ENCODE measurements around the gene ZSCAN10.
"Not testable (repeated sequence)": the region's sequence is repeated elsewhere in the genome, so short reads cannot be mapped to it uniquely, and the experiment has no call there.

The ZSCAN10 gene

GRCh38 chr16:3065069-3065741 lies 33.9 kb downstream of the ZSCAN10 start, which contains the start of gene IL32:
TSS of gene IL32 (plus strand) at chr16:3065640. CDS start at chr16:3065812, 172 bp downstream.
- DNase-seq (ENCODE audit: low read depth in 3 of 3, low spot score in 1 of 3) = peak; percentile 38 to 53 (median 48)

- DNase-seq (ENCODE audit: low read depth in 3 of 3, low spot score in 1 of 3) = no peak
Observed at GRCh38 chr16:3063625-3064386, 35.3 kb downstream of the ZSCAN10 start.

- no peak for DNase-seq (ENCODE audit: low read depth in 3 of 3, low spot score in 1 of 3)
Observed at GRCh38 chr16:3062553-3062952, 36.5 kb downstream of the ZSCAN10 start.

- DNase-seq (ENCODE audit: low read depth in 3 of 3, low spot score in 1 of 3) = no peak
Observed at GRCh38 chr16:3060339-3061127, 38.6 kb downstream of the ZSCAN10 start.

DNA sequence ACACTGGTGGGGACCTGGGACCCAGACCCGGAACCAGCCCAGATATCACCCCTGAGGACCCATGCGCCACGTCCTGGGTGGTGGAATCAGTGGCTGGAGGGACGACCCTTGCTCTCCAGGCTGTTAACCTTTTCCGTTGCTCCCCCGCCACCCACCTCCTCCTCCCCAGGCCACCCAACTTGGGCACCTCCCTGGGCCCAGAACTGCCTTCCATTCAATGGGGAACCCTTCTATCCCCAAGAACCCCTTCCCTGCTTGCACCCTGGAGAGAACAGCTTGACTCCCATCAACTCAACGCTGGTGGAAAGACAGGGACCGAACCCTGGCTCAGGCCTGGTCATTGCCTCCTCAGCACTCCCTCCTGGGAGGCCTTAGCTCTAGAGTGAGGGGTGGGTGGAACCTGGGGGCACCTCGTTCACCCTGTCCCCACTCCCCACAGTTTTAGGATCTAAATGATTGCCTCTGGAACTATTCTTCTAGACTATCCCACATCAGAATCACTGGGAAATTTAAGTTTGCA lies 39.3 kb downstream of the ZSCAN10 start:
- no peak for DNase-seq (ENCODE audit: low read depth in 3 of 3, low spot score in 1 of 3)

DNA sequence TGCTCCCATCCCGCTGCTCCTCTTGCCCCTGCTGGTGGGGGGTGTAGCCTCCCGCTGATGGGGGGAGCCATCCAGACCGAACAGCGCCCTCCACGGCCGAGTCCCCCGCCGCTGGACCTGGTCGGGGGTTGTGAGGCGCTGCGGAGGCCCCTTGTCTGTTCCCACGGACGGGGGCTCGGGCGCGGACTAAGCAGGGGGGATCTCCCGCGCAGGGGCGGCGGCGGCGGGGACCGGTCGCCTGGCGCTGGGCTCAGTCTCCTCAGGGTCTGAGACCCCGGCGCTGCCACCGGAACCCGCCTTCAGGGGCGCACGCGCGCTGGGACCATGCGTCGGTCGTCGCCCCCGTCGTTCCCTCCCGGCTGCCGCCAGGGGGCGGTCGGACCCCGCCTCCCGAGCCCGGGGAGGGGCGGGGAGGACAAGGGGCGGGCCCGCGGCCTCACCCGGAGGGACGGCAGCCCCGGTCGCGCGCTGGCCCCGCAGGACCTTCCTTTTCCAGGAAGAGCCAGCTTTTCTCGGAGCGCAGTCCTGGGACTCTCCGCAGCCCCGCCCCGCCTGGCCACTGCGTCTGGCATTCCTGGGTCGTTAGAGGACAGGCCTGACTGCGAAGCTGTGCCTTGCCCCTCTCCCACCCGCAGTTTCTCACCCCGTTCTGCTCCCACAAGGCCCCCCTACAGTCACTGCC lies 39.9 kb downstream of the ZSCAN10 start:
- DNase-seq (ENCODE audit: low read depth in 3 of 3, low spot score in 1 of 3) = peak; percentile 67 to 82 (median 81)

DNA sequence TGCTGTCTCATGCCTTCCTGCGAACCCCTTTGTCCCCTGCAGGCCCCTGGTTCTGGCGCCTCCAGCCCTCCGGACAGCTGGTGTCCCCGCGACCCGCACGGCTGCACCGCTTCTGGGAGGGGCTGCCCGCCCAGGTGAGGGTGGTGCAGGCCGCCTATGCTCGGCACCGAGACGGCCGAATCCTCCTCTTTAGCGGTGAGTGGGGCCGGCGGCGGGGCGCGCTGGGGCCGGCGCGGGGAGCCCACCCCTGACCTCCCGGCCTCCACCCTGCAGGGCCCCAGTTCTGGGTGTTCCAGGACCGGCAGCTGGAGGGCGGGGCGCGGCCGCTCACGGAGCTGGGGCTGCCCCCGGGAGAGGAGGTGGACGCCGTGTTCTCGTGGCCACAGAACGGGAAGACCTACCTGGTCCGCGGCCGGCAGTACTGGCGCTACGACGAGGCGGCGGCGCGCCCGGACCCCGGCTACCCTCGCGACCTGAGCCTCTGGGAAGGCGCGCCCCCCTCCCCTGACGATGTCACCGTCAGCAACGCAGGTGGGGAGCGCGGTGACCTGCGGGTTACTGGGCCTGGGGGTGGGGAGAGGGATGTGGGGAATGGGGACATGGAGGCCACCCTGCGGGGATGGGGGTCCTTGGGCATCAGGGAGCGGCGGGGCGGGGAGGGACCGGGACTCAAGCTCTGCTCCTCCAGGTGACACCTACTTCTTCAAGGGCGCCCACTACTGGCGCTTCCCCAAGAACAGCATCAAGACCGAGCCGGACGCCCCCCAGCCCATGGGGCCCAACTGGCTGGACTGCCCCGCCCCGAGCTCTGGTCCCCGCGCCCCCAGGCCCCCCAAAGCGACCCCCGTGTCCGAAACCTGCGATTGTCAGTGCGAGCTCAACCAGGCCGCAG lies 40.7 kb downstream of the ZSCAN10 start:
- DNase-seq (ENCODE audit: low read depth in 3 of 3, low spot score in 1 of 3) = peak in 1 of 3 donors; percentile 28

DNA sequence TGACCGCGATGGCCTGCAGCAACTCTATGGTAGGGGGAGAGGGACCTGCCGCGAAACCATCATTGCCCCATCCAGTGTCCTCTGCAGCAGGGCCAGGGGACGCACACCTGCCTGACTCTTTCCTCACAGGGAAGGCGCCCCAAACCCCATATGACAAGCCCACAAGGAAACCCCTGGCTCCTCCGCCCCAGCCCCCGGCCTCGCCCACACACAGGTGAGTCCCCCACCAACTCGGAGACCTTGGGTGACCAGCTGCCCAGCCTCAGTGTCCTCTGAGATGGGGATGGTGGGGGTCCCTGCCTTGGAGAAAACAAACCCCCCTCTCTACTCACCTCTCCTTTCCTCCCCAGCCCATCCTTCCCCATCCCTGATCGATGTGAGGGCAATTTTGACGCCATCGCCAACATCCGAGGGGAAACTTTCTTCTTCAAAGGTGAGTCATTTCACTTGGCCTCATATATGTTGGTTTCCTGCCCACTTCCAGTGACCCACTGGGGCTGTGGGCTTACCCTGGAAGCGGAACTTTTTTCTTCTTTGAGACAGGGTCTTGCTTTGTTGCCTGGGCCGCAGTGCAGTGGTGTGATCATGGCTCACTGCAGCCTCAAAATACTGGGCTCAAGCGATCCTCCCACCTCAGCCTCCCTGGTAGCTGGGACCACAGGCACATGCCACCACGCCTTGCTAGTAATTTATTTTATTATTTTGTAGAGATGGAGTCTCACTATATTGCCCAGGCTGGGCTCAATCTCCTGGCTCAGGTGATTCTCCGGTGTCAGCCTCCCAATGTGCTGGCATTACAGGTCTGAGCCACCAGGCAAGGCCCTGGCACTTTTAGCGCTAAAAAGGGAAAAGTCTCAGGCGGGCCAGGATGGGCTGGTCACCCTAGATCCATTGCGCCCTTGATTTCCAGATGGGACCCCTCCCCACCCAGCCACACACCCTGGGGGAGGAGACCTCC lies 41.6 kb downstream of the ZSCAN10 start:
- no peak for DNase-seq (ENCODE audit: low read depth in 3 of 3, low spot score in 1 of 3)

DNA sequence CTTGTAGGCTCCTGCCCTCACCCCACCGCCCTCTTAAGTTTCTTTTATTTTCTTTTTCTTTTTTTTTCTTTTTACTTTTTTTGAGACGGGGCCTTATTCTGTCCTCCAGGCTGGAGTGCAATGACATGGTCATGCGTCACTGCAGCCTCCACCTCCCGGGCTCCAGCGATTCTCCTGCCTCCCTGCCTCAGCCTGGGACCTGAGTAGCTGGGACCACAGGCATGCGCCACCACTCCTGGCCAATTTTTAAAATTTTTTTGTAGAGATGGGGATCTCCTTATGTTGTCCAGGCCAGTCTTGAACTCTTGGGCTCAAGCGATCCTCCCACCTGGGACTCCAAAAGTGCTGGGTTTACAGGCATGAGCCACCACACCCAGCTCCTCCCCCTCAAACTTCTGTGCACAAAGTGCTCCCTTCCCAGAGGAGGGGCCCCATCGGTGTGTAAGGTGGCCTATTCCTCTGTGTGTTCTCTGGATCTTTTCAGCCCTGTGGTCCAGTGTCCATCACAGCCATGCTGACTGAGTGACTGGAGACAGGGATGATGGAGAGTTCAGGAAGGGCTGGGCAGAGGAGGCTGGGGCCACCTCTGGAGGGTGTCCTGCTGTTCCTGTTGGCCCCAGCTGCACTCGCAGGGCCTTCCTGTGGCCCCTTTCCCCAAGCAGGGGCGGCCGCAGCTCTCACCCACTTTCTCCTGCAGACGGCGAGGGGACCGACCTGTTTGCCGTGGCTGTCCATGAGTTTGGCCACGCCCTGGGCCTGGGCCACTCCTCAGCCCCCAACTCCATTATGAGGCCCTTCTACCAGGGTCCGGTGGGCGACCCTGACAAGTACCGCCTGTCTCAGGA lies 42.5 kb downstream of the ZSCAN10 start:
- DNase-seq (ENCODE audit: low read depth in 3 of 3, low spot score in 1 of 3) = no peak

- DNase-seq (ENCODE audit: low read depth in 3 of 3, low spot score in 1 of 3) = not testable (repeated sequence)
Observed at GRCh38 chr16:3055734-3056115, 43.4 kb downstream of the ZSCAN10 start.

DNA sequence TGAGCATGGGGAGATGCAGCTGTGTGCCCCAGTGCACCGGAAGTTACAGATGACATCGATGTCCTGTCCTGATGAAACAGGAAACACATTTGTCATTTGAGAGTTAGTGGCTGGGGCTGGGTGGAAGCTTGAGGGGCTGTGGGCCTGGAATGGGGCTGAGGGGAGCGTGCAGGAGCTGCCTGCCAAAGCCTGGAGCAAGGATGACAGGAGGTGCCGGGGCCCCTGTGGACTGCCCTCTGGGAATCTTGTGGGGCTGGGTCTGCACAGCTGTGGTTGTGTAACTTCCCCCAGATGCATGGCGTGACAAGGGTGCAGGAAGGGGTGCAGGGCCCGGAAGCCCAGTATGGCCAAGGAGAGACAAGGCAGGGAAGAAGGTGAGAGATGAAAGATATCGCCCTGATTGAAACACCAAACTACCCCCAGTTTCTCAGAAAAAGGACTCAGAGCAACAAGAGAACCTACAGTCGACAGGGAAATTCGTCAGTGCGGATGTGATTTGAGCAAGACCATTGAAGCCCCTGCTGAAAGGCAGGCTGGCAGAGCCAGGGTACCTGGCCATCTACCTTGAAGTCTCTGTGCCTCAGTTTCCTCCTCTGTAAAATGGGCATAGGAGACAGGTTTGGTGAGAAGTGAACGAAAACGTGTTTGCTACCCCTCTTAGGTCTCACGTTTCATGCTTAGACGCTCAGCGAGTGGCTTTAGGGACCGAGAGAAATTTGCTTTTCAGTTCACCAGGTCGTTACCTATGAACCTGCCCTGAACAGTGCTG lies 43.9 kb downstream of the ZSCAN10 start:
- DNase-seq (ENCODE audit: low read depth in 3 of 3, low spot score in 1 of 3) = no peak

- not testable (repeated sequence) for DNase-seq (ENCODE audit: low read depth in 3 of 3, low spot score in 1 of 3)
Observed at GRCh38 chr16:3053330-3053710, 45.8 kb downstream of the ZSCAN10 start.

DNA sequence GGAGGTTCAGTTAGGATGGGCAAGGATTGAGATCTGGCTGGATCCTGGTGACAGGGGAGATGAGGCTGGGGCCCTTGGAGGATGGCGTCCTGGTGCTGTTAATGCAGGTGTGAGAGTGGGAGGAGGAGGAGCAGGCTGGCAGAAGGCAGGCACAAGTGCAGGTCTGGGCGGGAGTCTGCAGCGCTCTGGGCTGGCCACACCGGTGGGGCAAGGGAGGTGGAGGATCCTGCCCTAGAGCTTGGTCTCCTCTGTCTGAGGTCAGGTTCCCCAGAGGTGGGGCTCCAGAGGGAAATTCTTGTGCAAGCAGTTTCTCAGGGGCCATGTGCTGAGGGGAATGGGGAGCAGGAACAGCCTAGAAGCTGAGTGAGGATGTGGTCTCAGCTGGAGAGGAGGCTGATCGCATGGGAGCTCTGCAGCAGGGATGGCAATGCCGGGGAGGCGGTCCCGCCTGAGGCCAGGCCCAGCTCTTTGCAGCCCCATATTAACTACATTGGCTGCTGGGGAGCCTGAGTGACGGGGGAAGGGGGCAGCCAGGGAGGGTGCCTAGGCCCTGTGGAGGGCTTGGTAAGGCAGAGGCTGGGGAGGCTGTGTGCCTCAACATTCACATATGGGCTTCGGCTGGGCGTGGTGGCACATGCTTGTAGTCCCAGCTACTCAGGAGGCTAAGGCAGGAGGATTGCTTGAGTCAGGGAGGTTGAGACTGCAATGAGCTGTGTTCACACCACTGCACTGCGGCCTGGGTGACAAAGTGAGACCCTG lies 46.3 kb downstream of the ZSCAN10 start:
- DNase-seq (ENCODE audit: low read depth in 3 of 3, low spot score in 1 of 3) = not testable (repeated sequence)

GRCh38 chr16:3051494-3051893 lies 47.6 kb downstream of the ZSCAN10 start:
- no peak for DNase-seq (ENCODE audit: low read depth in 3 of 3, low spot score in 1 of 3)

GRCh38 chr16:3051009-3051408 lies 48.1 kb downstream of the ZSCAN10 start:
- DNase-seq (ENCODE audit: low read depth in 3 of 3, low spot score in 1 of 3) = no peak

DNA sequence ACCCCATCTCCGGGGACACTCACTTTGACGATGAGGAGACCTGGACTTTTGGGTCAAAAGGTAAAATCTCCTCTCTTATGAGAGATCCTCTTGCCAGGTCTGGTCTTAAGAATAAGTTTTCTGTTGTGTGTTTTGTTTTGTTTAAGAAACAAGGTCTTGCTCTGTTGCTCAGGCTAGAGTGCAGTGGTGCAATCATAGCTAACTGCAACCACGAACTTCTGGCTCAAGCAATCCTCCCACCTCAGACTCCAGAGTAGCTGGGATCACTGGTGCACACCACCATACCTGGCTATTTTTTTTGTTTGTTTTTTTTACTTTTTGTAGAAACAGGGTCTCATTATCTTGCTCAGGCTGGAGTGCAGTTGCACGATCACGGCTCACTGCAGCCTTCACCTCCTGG lies 48.6 kb downstream of the ZSCAN10 start:
- no peak for DNase-seq (ENCODE audit: low read depth in 3 of 3, low spot score in 1 of 3)

All from stimulated activated CD4-positive, alpha-beta T cell treated with anti-CD3 and anti-CD28 coated beads, TNF-alpha, amount 100 ng/mL, for 1 hour (primary cell).